A549 (cell line): ENCODE results near the gene PRSS57. TPM values are rescaled to one million over a fixed set of nuclear protein-coding genes. Genes with fewer than 3 reads are reported as not detected.

Source experiments
- ATAC-seq, 2 experiments: fragments of 200-7000 bp in 1 of 2; fragments of >200 bp in 1 of 2; cut with Nextera tagmentation in 1 of 2; cut with Tn5 transposase in 1 of 2; 3 replicates each; pipeline versions ENCODE4 v1.8.0 to v1.9.1; 2018 to 2020; ENCODE audit warnings: mild to moderate bottlenecking in 1 of 2, moderate library complexity in 1 of 2
- CTCF ChIA-PET: fragments of 300-600 bp; sonication (Branson Sonifier 250); formaldehyde crosslinking; extraction: SDS; loops from one replicate; lab custom pipeline; 2021; ENCODE audit warnings: antibody characterized with exemption, inconsistent platforms; lab: Yijun Ruan, JAX
- POLR2A ChIA-PET: fragments of 350-600 bp; formaldehyde crosslinking; extraction: SDS; loops from one replicate; lab custom pipeline; 2021; ENCODE audit warnings: antibody characterized with exemption, inconsistent platforms; lab: Yijun Ruan, JAX
- DNase-seq, 2 experiments: peaks; one replicate each; pipeline versions ENCODE4 v3.0.0 to v3.0.0-alpha.2; 2011 to 2016; ENCODE audit warnings: low read depth in 1 of 2, low spot score in 1 of 2
- FAIRE-seq: peaks from 2 replicates; lab custom pipeline; 2011; peaks lifted over from hg19 to GRCh38; lab: Jason Lieb, UNC
- H3K27ac ChIP-seq, 2 experiments: fragments of >200 bp; sonication (Bioruptor Twin); formaldehyde crosslinking; 3 replicates each; pipeline ENCODE4 v1.5.1; 2016 to 2017
- H3K4me1 ChIP-seq: fragments of >200 bp; sonication (Bioruptor Twin); formaldehyde crosslinking; 3 replicates; pipeline ENCODE4 v1.6.1; 2016
- H3K4me2 ChIP-seq: fragments of >200 bp; sonication (Bioruptor Twin); formaldehyde crosslinking; 3 replicates; pipeline ENCODE4 v1.6.1; 2016
- H3K4me3 ChIP-seq: fragments of >200 bp; sonication (Bioruptor Twin); formaldehyde crosslinking; 3 replicates; pipeline ENCODE4 v1.5.1; 2016
- H3K9me3 ChIP-seq: fragments of >200 bp; sonication (Bioruptor Twin); formaldehyde crosslinking; 3 replicates; pipeline ENCODE4 v1.6.1; 2016
- BHLHE40 ChIP-seq: IDR thresholded peaks from 2 replicates; pipeline ENCODE4 v1.6.1; 2012; ENCODE audit warnings: low read depth, low read length, inconsistent platforms
- CBX2 ChIP-seq: fragments of 200-600 bp; sonication (generic); IDR thresholded peaks from 2 replicates; pipeline ENCODE4 v1.6.1; 2016; ENCODE audit warnings: low read depth, mild to moderate bottlenecking, borderline replicate concordance
- CEBPB ChIP-seq, 2 experiments: fragments of >200 bp in 1 of 2; sonication (Bioruptor Twin) in 1 of 2; formaldehyde crosslinking in 1 of 2; IDR thresholded peaks; 2 replicates each; pipeline ENCODE4 v1.6.1; 2012 to 2016
- CHD2 ChIP-seq: fragments of 150-350 bp; IDR thresholded peaks from 2 replicates; pipeline ENCODE4 v1.6.1; 2014; ENCODE audit warnings: low read length; ENCODE audit not compliant: partially characterized antibody
- EHF ChIP-seq: fragments of 250-450 bp; sonication (Bioruptor Pico); IDR thresholded peaks from 2 replicates; pipeline ENCODE4 v1.5.0; 2020; ENCODE audit warnings: mild to moderate bottlenecking
- EHMT2 ChIP-seq: fragments of 200-600 bp; sonication (generic); IDR thresholded peaks from 2 replicates; pipeline ENCODE4 v1.6.1; 2016; ENCODE audit warnings: antibody characterized with exemption, low read depth, mild to moderate bottlenecking, moderate library complexity
- FOSB ChIP-seq: fragments of 250-450 bp; sonication (Bioruptor Pico); IDR thresholded peaks from 2 replicates; pipeline ENCODE4 v1.5.0; 2020; ENCODE audit warnings: mild to moderate bottlenecking, moderate library complexity
- FOXS1 ChIP-seq: fragments of 250-450 bp; sonication (Bioruptor Pico); IDR thresholded peaks from 2 replicates; pipeline ENCODE4 v1.5.0; 2020; ENCODE audit warnings: mild to moderate bottlenecking, moderate library complexity
- GATA3 ChIP-seq: IDR thresholded peaks from 2 replicates; pipeline ENCODE4 v1.6.1; 2012; ENCODE audit warnings: borderline replicate concordance
- HDAC2 ChIP-seq: fragments of 200-600 bp; sonication (generic); IDR thresholded peaks from 2 replicates; pipeline ENCODE4 v1.6.1; 2016
- HEYL ChIP-seq: fragments of 250-450 bp; sonication (Bioruptor Pico); IDR thresholded peaks from 2 replicates; pipeline ENCODE4 v1.8.0; 2021; ENCODE audit warnings: mild to moderate bottlenecking, moderate library complexity
- HMGXB4 ChIP-seq: fragments of 250-450 bp; sonication (Bioruptor Pico); IDR thresholded peaks from 2 replicates; pipeline ENCODE4 v1.5.0; 2021; ENCODE audit warnings: mild to moderate bottlenecking, moderate library complexity, borderline replicate concordance
- HOXB5 ChIP-seq: fragments of 250-450 bp; sonication (Bioruptor Pico); IDR thresholded peaks from 2 replicates; pipeline ENCODE4 v1.5.0; 2020; ENCODE audit warnings: mild to moderate bottlenecking, moderate library complexity
- JUN ChIP-seq, 2 experiments: fragments of >200 bp; sonication (Bioruptor Twin); formaldehyde crosslinking; IDR thresholded peaks; 2 replicates in 1 of 2; 3 replicates in 1 of 2; pipeline ENCODE4 v1.6.1; 2016 to 2017
- MAFK ChIP-seq: fragments of 450-650 bp; IDR thresholded peaks from 2 replicates; pipeline ENCODE4 v1.6.1; 2014; ENCODE audit not compliant: partially characterized antibody
- MAZ ChIP-seq: fragments of 150-350 bp; IDR thresholded peaks from 2 replicates; pipeline ENCODE4 v1.6.1; 2014; ENCODE audit warnings: antibody characterized with exemption, low read depth, low read length, borderline replicate concordance
- MYC ChIP-seq: IDR thresholded peaks from 2 replicates; pipeline ENCODE4 v1.6.1; 2012; ENCODE audit warnings: mild to moderate bottlenecking, inconsistent platforms, low read length, improper control_type of control experiment, borderline replicate concordance
- RAD21 ChIP-seq, 2 experiments: fragments of >200 bp in 1 of 2; sonication (Bioruptor Twin) in 1 of 2; formaldehyde crosslinking in 1 of 2; IDR thresholded peaks in 1 of 2; conservative IDR thresholded peaks in 1 of 2; 2 replicates in 1 of 2; 3 replicates in 1 of 2; pipeline ENCODE4 v1.6.1; 2012 to 2018; ENCODE audit warnings: inconsistent platforms in 1 of 2
- RARB ChIP-seq: fragments of 250-450 bp; sonication (Bioruptor Pico); IDR thresholded peaks from 2 replicates; pipeline ENCODE4 v1.8.0; 2021; ENCODE audit warnings: mild to moderate bottlenecking, moderate library complexity
- RNF2 ChIP-seq: fragments of 200-600 bp; sonication (generic); IDR thresholded peaks from 2 replicates; pipeline ENCODE4 v1.6.1; 2016; ENCODE audit warnings: low read depth, mild to moderate bottlenecking, antibody characterized with exemption, moderate library complexity, borderline replicate concordance
- ZC3H11A ChIP-seq: fragments of 450-650 bp; IDR thresholded peaks from 2 replicates; pipeline ENCODE4 v1.6.1; 2014; ENCODE audit warnings: antibody characterized with exemption, mild to moderate bottlenecking
- ZFP36 ChIP-seq: fragments of 450-650 bp; IDR thresholded peaks from 2 replicates; pipeline ENCODE4 v1.6.1; 2014; ENCODE audit warnings: borderline replicate concordance; ENCODE audit not compliant: partially characterized antibody
- WGBS: methylation state at CpG from one replicate; pipeline ENCODE4 v1.1.6; 2017; ENCODE audit errors: missing lambda C conversion rate; 5-methylcytosine and 5-hydroxymethylcytosine counted together
- polyA plus RNA-seq, 4 experiments: library from polyadenylated mRNA; depleted of rRNA in 3 of 4; stranded (reverse); fragments of >200 nt; fragmentation: RNase III in 1 of 4; extraction: RNeasy Plus Mini Kit Qiagen cat#74134 plus additional on column Dnase treatment in 1 of 4; gene quantifications; 2 replicates in 3 of 4; 3 replicates in 1 of 4; pipeline ENCODE4 v1.2.3, GENCODE V29; 2011 to 2017
- TF ChIP-seq, protein P1 (sequence below): IDR thresholded peaks from 2 replicates; pipeline ENCODE4 v1.6.1; 2012
- TF ChIP-seq, protein P2 (sequence below): IDR thresholded peaks from 2 replicates; pipeline ENCODE4 v1.6.1; 2012
- TF ChIP-seq, protein P3 (sequence below): IDR thresholded peaks from 2 replicates; pipeline ENCODE4 v1.6.1; 2012; ENCODE audit warnings: low read depth, borderline replicate concordance

Gene PRSS57
- polyA plus RNA-seq, 2 of the 4 experiments (the other 2 are of a cell fraction) = 0.10 TPM; not detected in 1

GRCh38 chr19:709965-710571, 14.8 kb upstream of the PRSS57 start:
- CTCF ChIA-PET = interaction anchor here (0.7 to 2.6 kb wide), 3 partner anchors 24 to 43 kb away, joined by 3 to 11 read pairs (median 3); partner anchors contain the start of gene FSTL3
- H3K4me2 ChIP-seq = peak overlapping the region; percentile 76

GRCh38 chr19:709196-709964, 14.1 kb upstream of the PRSS57 start:
- ChIA-PET CTCF (interaction anchor here (0.7 to 2.6 kb wide), 5 partner anchors 24 to 44 kb away, joined by 3 to 12 read pairs (median 6); partner anchors contain the start of gene FSTL3), POLR2A (no interaction called here)
- FAIRE-seq = no peak
- peaks cover 14% of the 10 kb centered on the region for H3K4me1 ChIP-seq
- H3K4me2 ChIP-seq = peak overlapping the region; percentile 76
- peak; percentile 14 to 33; a peak in 3 of 6 replicates for ATAC-seq
- no peaks in the 10 kb centered on the region for H3K9me3 ChIP-seq
- peak overlapping the region; percentile 90 to 99 for H3K27ac ChIP-seq
- WGBS = 100% methylated on average over 3 of the region's 78 CpGs
- no peak for TF ChIP-seq CEBPB (IDR thresholded peaks at IDR 0.05)
- TF ChIP-seq RARB (CRISPR knock-in tag) = no peak
- no peak for TF ChIP-seq HOXB5
- TF ChIP-seq ZFP36 = no peak
- no peak for TF ChIP-seq FOSB (CRISPR knock-in tag)
- TF ChIP-seq MAFK = no peak
- TF ChIP-seq MAZ = no peak
- TF ChIP-seq RAD21 (conservative IDR thresholded peaks at IDR 0.05 in 1 of 2, IDR thresholded peaks at IDR 0.05 in 1 of 2) = no peak
- TF ChIP-seq EHMT2 = no peak
- TF ChIP-seq HMGXB4 (CRISPR knock-in tag) = no peak
- no peak for TF ChIP-seq HDAC2
- no peak for TF ChIP-seq MYC
- no peak for TF ChIP-seq BHLHE40
- no peak for TF ChIP-seq CHD2
- TF ChIP-seq, protein P1, sequence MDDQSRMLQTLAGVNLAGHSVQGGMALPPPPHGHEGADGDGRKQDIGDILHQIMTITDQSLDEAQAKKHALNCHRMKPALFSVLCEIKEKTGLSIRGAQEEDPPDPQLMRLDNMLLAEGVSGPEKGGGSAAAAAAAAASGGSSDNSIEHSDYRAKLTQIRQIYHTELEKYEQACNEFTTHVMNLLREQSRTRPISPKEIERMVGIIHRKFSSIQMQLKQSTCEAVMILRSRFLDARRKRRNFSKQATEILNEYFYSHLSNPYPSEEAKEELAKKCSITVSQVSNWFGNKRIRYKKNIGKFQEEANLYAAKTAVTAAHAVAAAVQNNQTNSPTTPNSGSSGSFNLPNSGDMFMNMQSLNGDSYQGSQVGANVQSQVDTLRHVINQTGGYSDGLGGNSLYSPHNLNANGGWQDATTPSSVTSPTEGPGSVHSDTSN = no peak
- H3K4me3 ChIP-seq = peak overlapping the region; percentile 97
- DNase-seq = no peak

More at GRCh38 chr19:709965-710571, 14.8 kb upstream of the PRSS57 start:
- TF ChIP-seq EHF (no peak), RARB (CRISPR knock-in tag) (no peak), CBX2 (no peak), HMGXB4 (CRISPR knock-in tag) (no peak), MAFK (no peak), ZC3H11A (no peak), ZFP36 (no peak), CEBPB (IDR thresholded peaks at IDR 0.05) (no peak), RAD21 (conservative IDR thresholded peaks at IDR 0.05 in 1 of 2, IDR thresholded peaks at IDR 0.05 in 1 of 2) (no peak), RNF2 (no peak), EHMT2 (no peak), FOXS1 (CRISPR knock-in tag) (no peak), HEYL (no peak), MYC (no peak), FOSB (CRISPR knock-in tag) (no peak), GATA3 (no peak), JUN (IDR thresholded peaks at IDR 0.05) (no peak)
- TF ChIP-seq, protein P2, sequence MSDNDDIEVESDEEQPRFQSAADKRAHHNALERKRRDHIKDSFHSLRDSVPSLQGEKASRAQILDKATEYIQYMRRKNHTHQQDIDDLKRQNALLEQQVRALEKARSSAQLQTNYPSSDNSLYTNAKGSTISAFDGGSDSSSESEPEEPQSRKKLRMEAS = no peak
- TF ChIP-seq, protein P1 = no peak
- TF ChIP-seq, protein P3, sequence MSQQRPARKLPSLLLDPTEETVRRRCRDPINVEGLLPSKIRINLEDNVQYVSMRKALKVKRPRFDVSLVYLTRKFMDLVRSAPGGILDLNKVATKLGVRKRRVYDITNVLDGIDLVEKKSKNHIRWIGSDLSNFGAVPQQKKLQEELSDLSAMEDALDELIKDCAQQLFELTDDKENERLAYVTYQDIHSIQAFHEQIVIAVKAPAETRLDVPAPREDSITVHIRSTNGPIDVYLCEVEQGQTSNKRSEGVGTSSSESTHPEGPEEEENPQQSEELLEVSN = no peak
- POLR2A ChIA-PET = no interaction called here
- no peak for FAIRE-seq
- DNase-seq = no peak
- Histone ChIP-seq H3K27ac (peak overlapping the region in 1 of 2 experiments; percentile 99; a peak in 3 of 6 replicates), H3K9me3 (no peaks in the 10 kb centered on the region), H3K4me3 (peak overlapping the region; percentile 97; the same call in 2 of the 3 replicates), H3K4me1 (peaks cover 14% of the 10 kb centered on the region)
- ATAC-seq = no peak
- 94% methylated on average over 6 of the region's 27 CpGs for WGBS
